CD1c-positive myeloid dendritic cell (primary cell): ENCODE results near the gene KIAA1191.
"Not testable (repeated sequence)": the region's sequence is repeated elsewhere in the genome, so short reads cannot be mapped to it uniquely, and the experiment has no call there.

ENCODE experiments used
- DNase-seq: peaks from one replicate; pipeline ENCODE4 v3.0.0-alpha.2; 2016; ENCODE audit errors: extremely low spot score

The KIAA1191 gene, protein sequence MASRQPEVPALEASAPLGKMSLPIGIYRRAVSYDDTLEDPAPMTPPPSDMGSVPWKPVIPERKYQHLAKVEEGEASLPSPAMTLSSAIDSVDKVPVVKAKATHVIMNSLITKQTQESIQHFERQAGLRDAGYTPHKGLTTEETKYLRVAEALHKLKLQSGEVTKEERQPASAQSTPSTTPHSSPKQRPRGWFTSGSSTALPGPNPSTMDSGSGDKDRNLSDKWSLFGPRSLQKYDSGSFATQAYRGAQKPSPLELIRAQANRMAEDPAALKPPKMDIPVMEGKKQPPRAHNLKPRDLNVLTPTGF

DNA sequence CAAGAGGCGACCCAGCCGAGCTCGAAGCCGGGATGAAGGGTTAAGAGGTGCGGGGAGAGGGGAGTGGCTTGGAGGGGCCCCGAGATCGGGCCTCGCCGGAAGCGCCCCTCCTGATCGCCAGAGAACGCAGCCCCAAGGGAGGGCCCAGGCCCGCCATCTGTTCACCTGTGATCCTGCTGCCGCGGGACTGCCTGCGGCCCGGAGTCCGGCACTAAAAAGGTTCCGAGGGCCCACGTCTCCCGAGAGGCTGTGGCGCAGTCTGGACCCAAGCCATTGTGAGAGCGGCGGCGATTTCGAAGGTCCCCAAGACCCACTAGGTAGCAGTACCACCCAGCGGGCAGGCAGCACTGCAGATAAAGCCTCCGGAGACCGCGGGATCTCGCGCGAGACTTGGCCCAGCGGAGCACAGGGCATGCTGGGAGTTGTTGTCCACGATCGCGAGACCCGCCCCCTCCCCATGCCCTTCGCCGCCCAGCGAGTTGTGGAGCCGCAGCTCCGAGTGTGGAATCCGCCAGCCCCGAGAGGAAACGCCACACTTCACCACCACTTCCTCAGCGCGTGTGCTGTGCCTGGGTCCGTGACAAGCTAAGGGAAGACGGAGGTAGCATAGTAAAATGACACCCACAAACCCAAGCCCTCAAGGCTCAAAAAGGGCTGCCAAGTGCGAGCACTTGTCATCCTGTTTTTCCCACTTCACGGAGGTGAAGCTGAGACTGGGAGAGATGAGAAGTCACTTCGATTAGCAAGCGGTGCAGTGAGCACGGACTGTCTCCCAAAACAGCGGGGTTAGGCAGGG, at the start of gene KIAA1191:
KIAA1191 (minus strand) TSS at position 328 of the 796 bp plus-strand sequence. CDS start 2,256 bp downstream, outside the sequence.
- DNase-seq, result peak; percentile 97

DNA sequence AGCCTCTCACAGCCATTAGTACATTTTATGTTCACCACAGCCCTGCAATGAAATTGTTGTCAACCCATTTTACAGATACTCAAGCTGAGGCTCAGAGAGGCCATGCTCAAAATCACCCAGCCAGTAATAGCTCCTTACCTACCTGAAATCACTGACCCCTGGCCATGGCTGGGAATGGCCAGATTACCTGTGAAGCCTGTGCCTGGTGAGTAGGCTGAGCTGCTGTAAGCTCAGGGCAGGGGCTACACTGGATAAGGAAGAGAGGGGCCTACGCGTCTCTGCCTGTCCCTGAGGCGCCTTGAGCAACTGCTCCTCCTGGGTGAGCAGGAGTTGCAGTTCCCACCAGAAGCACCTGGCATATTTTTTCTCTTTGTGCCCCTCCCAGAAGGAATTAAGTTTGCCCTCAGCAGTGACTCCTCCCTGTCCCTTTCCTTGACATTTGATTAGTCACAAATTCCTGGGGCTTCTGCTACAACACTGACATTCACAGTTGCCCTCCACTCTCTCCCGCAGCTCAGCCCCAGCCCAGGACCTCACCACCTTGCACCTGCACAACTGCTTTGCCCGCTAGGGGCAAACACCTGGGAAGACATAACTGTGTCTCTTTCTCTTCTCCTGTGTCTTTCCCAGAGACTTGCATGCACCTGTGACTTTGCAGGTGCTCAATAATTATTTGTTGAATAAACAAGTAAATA, 49.1 kb upstream of the KIAA1191 start:
- DNase-seq, result no peak

DNA sequence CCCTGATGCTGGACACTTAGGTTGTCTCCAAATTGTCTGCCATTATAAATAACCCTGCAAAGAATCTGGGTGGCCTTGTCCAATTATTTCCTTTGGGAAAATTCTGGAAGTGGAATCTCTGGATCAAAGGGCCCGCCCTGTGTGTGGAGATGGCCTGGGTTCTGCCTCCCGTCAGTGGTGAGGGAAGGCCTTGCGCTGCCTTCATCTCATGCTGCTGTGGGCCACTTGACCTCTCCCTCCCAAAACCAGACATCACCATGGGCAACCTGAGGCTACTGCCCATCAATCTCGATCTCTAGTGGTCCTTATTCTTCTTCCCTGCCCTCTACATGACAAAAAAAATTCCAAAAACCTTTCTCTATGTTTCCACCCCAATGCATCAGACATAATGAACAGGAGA, 48.2 kb upstream of the KIAA1191 start:
- DNase-seq, result no peak

DNA sequence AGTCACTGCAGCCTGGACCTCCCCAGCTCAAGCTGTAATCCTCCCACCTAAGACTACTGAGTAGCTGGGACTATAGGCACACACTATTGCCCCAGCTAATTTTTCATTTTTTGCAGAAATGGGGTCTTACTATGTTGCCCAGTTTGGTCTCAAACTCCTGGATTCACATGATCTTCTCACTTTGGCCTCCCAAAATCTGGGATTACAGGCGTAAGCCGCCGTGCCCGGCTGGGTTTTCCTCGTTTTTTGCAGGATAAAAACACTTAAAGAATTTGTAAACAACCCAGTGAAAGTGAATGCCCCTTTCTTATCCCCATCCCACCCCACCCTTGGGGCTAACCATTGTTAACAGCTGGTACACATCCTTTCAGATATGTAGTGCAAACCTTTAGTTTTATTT, 47.0 kb upstream of the KIAA1191 start:
- DNase-seq, result no peak

DNA sequence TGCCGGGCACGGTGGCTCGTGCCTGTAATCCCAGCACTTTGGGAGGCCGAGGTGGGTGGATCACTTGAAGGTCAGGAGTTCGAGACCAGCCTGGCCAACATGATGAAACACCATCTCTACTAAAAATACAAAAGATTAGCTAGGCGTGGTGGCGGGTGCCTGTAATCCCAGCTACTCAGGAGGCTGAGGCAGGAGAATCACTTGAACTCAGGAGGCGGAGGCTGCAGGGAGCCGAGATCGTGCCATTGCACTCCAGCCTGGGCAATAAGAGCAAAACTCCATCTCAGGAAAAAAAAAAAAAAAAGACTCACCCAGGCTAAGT, 46.6 kb upstream of the KIAA1191 start:
- DNase-seq, result not testable (repeated sequence)

DNA sequence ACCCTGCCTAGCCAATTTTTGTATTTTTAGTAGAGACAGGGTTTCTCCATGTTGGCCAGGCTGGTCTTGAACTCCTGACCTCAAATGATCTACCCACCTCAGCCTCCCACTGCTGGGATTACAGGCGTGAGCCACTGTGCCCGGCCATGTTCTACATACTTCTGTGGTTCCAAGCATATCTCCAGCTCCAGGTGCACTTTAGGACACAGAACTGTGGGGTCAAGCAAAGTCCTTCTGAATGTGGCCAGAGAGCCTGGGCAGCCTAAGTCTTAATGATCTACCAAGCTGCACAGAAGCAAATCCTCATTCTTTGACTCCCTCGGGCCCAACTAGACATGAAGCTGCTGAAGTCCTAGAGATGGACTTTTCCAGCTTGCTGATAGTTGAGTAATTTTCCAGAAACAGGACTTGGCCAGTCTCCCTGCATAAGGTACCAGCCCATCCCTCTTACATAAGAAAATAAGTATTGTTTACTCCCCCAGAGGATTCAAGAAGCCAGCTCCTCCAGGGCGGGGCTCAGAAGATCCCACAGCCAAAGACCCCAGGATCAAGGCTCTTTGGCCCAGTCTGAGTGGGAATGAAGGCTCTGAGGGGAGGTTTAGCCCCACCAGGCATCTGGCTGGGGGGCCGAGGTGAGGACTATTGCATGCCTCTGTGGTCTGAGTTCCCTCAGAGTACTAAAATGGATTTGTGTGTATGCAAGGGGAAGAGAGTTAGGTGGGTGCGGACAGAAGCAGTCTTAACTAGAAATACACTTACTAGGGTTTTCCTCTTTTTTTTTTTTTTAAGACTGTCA, 46.1 kb upstream of the KIAA1191 start:
- DNase-seq, result no peak

DNA sequence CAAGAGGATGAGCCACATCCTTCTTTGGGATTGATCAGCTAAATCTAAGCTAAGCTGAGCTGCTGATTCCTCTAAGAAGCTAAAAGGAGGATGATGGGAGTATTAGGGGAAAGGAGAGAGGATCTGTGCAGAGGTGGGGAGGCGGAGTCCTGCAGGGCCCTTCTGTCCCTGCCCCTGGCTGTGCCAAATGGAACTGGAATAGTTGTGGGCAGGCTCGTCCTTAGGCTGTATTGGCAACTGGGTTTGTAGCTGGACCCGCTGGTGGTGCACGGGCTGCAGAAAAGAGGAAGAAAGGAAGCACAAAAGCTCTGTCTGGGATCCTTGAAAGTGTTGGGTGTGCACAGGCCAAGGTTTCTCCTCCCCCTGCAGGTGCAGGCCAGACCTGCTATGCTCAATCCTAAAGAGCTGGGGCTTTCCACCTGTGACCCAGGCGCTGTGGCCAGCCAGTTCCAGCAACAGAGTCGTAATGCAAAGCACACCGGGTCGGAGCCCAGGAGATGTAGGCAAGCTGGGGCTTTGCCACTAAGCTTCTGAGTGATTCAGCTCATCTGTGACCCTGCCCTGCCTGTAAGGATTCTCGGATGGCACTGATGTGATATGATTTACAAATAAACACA, 45.0 kb upstream of the KIAA1191 start:
- DNase-seq, result no peak

DNA sequence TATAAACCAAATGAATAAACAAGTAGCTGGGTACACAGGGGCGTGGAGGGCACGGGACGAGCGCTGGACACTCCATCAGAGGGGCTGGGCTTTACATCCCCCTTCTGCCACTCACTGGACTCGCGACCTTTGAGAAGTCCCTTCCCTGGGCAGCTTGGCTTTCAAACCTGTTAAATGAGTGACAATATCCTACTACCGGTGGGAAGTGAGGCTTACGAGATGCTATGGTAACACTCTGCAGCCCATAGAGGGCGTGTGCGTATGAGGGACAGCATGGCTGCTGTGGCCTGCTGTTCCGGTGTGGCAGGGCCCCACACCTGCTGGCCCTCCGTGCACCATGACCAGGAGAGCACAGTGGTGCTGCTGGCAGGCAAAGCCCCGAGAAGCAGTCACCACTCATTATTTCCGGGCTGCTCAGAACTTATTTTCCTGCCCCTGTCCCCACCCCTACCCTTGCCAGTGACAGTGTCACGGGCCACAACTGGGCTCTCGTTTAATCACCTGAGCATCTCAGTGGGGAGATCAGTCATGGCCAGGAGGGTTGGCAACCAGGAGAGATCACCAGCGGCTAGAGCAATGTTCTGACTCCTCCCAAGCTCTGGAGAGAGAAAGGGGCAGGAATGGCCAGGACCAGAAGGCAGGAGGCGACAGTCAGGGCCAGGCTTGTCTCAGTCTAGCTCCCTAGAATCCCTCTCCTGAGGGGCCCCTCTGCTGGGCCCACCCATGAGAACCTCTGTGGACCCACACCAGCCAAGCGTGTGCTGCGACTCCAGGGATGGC, 44.3 kb upstream of the KIAA1191 start:
- DNase-seq, result no peak

DNA sequence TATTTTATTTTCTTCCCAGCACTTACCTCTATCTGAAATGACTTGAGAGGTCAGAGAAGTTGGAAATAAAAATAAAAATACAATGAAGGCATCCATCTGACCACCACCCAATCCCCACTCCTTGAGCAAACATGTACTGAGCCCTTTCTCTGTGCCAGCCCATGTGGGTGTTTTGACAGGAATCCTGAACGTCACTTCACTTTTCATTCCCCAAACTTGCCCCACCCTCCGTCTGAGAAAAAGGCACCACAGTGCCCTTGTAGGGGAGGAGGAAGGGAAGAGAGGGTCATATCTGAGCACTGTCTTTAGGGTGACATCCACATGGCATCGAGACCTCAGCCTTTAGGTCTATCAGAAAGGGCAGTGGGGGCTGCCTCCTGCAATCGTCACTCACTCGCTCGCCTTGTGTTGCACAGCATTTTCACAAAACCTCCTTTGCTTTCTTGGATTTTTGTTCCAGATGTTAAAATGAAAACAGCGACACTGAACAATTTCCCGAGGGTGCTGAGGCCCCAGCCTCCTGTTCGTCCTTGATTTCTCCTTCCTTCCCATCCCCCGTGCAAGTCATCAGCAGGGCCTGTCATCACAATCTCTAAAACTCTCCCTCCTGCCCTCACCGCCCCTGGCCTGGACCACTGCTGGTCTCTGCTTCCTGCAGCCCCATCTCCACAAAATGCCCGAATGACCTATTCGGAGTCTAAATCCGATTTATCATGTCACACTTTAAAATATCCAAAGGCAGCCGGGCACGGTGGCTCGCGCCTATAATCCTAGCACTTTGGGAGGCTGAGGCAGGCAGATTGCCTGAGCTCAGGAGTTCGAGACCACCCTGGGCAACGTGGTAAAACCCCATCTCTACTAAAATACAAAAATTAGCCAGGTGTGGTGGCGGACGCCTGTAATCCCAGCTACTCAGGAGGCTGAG, 40.0 kb upstream of the KIAA1191 start:
- no peak for DNase-seq

DNA sequence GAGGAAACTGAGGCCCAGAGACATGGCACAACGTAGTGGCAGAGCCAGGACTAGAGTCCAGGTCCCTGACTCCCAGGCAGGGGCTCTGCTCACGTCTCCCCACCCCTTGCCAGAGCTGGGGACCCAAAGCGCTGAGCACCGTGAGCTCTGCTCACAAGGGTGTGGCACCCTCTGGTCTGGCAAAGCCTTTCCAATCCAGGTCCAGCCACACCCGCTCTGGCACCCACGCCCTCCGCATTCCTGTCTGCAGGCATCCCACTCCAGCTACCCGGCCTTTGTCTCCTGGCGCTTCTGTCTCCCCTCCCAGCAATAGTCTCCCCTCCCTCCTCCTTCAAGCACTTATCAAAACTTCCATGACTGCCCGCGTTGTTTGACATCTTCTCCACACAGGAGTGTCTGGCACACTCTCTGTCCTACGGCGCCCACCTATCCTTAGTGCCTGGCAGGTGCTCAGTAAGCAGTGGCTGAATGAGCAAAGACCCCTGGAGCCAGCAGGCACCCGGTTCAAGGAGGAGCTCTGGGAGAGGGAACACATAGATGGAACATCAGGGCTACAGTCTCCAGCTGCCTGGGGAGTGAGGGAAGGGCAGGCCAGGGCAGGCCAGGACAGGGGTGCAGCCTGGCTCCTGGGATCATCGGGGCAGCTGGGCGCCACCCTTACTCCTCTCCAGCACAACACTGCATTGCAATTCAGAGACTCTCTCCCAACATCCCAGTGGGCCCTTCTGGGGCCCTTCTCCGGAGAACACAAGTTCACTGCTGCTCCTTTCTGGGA, 39.0 kb upstream of the KIAA1191 start:
- no peak for DNase-seq

DNA sequence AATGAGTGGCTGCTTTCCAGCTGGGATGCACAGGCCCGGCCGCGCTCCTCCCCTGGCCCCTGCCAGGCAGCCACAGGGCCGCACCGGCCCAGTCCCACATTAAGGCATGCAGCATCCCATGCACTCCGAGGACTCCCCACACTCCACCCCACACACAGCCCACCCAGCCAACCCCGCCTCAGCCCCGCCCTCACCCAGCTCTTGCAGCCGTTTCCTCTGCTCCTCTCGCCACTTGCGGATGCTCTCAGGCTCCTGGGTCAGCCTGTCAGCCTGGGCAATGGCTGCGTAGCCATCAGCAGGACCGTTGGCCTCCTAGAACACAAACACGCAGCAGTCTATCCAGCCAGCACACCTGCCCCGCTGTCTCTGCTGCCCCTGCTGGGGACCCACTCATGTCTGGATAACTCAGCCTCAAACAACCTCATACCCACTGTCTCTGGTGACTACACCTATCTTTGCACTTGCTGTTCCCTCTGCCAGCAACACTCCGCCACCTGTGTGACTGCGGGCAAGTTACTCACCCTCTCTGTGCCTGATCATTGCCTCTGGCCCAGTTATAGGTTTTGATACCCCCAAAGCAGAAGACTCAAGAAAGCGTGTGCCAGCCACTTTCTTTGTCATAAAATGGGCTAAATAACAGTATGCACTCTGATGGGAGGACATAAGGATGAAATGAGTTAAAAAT, 36.3 kb upstream of the KIAA1191 start:
- no peak for DNase-seq

DNA sequence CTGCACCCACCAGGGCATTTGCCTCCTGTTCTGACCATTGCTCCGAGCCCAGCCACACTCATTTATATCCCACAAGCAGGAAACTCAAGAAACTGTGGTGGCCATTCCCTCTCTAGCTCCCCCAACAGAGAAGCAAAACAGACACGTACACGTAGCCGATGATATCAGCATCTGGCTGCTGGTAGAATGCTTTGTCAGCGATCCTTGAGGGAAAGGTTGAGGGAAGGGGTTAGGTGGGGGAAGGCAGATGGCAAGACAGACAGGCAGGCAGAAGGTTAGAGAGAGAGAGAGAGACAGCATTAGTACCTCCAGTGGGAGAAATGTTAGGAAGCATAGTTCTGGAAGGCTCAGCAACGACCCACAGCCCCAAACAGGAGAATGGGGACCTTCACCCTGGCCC, 34.8 kb upstream of the KIAA1191 start:
- DNase-seq, result no peak

DNA sequence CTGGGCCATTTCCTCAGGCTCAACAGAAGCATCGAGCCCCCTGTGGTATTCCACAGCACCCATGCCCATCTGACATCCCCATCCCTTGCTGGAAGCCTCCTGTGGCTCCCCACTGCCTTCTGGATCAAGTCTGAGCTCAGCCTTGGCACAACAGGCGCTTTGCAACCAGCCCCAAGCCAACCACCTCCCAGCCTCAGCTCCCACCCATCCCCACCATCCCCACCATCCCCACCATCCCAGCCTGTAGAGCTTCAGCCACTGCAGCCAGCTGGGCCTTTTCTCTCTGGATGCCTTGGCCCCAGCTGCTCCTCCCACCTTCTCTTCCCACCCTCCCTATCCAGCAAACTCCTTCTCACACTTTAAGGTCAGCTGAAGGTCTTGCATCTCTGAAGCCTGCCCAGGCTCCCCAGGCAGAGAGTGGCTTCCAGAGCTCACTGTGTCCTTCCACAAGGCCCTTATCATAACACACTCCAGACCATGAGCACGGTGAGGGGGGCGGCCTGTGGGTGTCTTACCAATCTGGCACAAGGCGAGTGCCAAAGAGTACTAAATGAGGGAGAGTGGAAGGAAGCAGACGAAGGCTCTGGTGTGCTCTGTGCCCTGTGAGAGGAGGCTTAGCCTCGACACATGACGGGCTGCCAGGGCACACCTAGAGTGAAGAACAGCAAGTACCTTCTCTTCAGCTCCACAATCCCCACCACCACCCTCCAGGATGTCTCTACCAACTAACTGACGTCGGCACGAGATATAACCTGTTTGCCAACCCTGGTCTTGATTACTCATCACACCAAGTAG, 33.5 kb upstream of the KIAA1191 start:
- no peak for DNase-seq

DNA sequence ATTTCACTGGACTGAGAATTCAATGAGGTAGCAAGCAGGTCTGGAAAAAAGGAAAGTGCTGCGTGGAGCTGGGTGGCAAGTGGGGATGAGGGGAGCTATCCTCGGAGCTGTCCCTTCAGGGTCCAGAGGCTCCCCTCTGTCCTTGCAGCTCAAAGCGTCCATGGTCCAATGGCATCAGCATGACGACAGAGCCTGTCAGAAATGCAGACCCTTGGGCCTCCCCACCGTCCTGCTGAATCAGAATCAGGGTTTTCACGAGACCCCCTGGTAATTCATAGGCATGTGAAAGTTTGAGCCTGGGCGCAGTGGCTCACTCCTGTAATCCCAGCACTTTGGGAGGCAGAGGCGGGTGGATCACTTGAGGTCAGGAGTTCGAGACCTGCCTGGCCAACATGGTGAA, 32.5 kb upstream of the KIAA1191 start:
- DNase-seq, result no peak

DNA sequence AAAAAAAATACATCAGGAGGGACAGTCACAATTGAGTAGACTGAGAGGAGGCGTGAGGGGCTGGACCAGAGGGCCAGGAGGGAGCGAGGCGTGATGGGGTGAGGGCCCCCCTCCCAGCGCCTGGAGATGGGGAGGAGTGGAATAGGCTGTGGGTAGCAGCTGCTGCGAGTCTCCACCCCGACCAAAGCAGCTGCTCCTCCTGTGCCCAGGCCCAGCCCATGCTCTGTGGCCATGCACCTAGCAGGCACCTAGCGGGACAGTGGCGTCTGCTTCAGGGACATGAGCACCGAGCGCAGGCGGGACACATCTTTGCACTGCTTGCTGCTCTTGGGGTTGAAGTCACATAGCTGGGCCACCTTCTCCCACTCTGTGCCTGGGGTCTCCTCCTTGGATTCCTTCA, 31.0 kb upstream of the KIAA1191 start:
- DNase-seq, result no peak

DNA sequence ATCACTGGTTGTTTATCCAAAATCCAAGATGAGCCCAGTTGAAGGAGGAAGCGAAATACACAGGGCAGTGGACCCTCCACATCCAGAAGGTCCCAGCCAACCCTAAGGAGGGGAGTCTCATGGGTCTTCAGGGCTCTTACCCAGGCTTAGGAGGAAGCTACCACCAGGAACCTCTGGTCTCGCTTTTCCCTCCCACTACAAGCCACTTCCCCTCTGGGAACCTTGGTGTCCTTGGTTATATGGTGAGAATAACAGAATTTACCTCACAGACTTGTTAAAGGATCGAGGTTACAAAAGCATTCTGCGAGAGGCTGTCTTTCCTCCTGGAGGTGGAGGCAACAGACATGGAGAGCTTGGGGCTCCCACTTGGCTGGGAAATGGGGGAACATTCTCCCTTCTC, 30.4 kb upstream of the KIAA1191 start:
- peak; percentile 83 for DNase-seq

DNA sequence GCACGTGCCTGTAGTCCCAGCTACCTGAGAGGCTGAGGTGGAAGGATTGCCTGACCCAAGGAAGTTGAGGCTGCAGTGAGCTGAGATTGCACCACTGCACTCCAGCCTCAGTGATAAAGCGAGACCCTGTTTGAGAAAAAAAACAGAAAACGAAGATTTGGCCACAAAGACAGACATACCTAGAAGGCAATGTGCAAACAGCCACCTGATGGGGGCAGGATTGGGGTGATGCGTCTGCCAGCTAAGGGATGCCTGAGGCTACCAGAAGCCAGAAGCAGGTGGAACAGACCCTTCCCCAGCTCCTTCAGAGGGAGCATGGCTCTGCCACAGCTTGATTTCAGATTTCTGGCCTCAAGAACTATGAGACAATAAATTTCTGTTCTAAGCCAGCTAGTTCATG, 29.9 kb upstream of the KIAA1191 start:
- no peak for DNase-seq
